ENCODE data around the gene MALRD1. TPM values are rescaled to one million over a fixed set of nuclear protein-coding genes. Genes with fewer than 3 reads are reported as not detected.

Gene MALRD1
- total RNA-seq, 2 experiments from 2014 or later = 0.36 to 0.56 TPM

DNA sequence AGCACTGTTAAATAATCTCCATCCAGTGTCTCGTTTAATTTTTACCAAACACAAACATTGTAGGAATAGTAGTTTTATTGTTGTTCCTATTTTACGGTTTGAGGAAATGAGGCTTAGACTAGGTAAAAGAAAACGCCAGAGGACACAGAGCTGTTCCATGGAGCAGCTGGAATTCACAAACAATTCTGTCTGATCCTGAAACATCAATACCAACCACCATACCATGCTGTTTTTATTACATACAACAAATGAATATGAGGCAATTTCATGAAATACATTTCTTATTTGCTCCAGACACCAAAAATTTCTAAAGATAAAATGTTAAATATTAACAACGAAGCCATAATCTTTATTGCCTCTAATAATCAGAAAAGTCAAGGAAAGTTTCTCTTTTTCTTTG, 9.4 kb downstream of the MALRD1 start:
- Mint-ChIP-seq H3K4me3 (no peak overlapping the region), H3K27me3 (no peaks in the 10 kb centered on the region), H3K36me3 (no peaks in the 10 kb centered on the region), H3K9me3 (peaks cover 12% of the 10 kb centered on the region), H3K4me1 (no peaks in the 10 kb centered on the region), H3K27ac (no peak overlapping the region)
- no peak for DNase-seq

DNA sequence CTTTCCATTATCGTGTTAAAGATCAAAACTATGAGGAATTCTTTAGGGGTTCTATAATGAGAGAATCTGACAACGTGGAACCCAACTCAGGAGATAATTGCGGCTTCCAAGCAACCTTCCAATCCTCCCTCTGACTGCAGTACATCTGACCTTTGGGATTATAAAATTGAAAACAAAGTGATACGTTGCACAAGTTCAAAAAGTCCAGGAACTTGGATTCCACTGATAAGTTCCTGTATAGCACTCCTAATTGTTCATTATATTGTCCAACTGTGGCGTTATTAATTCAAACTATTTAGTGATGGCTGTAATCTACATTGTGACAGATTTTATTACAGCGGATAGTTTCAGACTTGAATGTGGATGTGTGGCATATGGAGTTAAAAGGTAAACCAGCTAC, 15.4 kb downstream of the MALRD1 start:
- no peak overlapping the region for H3K4me3 Mint-ChIP-seq
- H3K27me3 Mint-ChIP-seq = no peaks in the 10 kb centered on the region
- H3K4me1 Mint-ChIP-seq = no peaks in the 10 kb centered on the region
- peaks cover 14% of the 10 kb centered on the region for H3K9me3 Mint-ChIP-seq
- no peak for DNase-seq
- no peaks in the 10 kb centered on the region for H3K36me3 Mint-ChIP-seq
- H3K27ac Mint-ChIP-seq = no peak overlapping the region

DNA sequence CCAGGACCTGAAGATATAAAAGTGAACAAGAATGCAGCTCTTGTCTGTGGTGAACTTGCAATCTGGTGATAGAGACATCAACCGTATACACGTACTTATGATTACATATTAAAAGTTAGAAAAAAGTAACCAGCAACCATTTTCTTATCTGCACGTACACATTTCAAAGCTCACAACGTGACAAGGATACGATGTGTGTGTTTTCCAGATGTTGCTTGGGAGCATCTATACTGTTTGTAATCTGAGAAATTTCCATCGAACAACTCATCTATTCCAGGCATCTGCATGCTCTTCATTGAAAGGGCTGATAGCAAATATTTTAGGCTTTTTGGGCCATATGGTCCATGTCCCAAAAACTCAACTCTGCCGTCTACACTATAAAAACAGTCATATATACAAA, 23.3 kb downstream of the MALRD1 start:
- Mint-ChIP-seq H3K4me1 (no peaks in the 10 kb centered on the region), H3K9me3 (peaks cover 2% of the 10 kb centered on the region), H3K27me3 (no peaks in the 10 kb centered on the region), H3K36me3 (no peaks in the 10 kb centered on the region), H3K27ac (no peak overlapping the region), H3K4me3 (no peak overlapping the region)
- DNase-seq = no peak

DNA sequence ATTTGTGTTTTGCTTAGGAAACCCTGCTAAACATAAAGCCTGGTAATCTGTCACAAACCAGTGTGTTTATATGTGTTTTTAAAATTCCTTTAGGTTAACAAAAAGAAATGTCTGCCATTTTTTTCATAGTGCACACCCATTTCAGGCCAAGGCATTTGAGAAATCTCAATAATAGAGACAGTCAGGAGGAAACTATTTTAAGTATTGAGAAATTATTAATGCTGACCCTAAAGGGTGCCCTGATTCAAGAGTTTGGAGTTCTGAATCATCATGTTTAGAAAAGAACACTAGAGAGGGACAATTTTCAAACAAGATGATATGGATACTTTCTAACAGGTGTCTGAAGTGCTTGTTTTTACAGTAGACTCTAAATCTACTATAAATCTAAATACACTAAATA, 28.7 kb downstream of the MALRD1 start:
- DNase-seq = no peak
- Mint-ChIP-seq H3K27ac (no peak overlapping the region), H3K36me3 (no peaks in the 10 kb centered on the region), H3K4me3 (no peak overlapping the region), H3K4me1 (no peaks in the 10 kb centered on the region), H3K27me3 (no peaks in the 10 kb centered on the region), H3K9me3 (peaks cover 2% of the 10 kb centered on the region)

DNA sequence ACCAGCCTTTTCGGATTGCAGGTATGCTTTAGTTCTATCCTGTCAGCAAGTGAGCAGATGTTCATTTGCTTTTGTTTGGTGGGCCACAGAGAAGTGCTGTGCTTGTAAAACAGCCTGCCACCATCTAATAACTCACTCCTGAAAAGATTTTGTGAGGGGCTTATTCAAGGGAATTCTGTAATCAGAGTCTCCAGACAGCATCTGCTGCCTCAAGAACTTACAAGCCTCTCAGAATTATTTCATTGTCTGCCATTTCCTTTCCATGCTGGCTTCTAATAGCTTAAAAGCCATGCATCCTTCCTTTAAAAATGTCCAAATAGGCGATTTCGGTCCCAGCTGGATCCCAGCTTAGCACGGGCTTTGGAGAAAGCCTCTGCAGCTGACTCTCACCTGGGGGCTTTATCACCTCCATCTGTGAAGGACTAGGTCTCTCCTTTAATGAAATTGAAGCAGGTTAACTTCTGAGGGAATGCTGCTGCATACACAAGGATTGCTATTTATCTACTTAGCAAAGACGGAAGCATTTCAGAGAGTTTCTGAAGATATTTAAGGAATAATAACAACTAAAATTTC, 48.0 kb downstream of the MALRD1 start:
- DNase-seq = no peak
- no peak overlapping the region for H3K27ac Mint-ChIP-seq
- no peaks in the 10 kb centered on the region for H3K4me1 Mint-ChIP-seq
- no peaks in the 10 kb centered on the region for H3K27me3 Mint-ChIP-seq
- no peak overlapping the region for H3K4me3 Mint-ChIP-seq
- no peaks in the 10 kb centered on the region for H3K9me3 Mint-ChIP-seq
- H3K36me3 Mint-ChIP-seq = no peaks in the 10 kb centered on the region

DNA sequence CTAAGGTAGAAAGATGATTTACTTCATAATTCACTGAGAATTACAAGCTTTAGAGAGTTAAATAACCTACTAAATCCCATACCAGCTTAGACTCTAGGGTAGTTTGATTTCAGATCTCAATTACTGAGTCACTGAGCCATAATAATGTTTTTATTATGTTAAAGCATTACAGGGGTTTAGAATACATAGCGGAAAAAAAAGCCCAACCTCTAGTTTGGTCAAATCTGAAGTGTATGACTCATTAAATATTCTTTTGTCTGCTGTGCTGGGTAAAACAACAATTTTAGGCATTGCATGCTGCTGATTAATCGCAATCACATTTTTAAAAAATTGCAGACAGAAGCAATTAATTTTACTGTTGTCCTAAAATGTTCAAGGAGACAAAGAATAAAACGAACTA, 48.5 kb downstream of the MALRD1 start:
- H3K4me1 Mint-ChIP-seq = no peaks in the 10 kb centered on the region
- H3K27ac Mint-ChIP-seq = no peak overlapping the region
- no peaks in the 10 kb centered on the region for H3K27me3 Mint-ChIP-seq
- H3K4me3 Mint-ChIP-seq = no peak overlapping the region
- H3K9me3 Mint-ChIP-seq = no peaks in the 10 kb centered on the region
- no peaks in the 10 kb centered on the region for H3K36me3 Mint-ChIP-seq
- DNase-seq = no peak

DNA sequence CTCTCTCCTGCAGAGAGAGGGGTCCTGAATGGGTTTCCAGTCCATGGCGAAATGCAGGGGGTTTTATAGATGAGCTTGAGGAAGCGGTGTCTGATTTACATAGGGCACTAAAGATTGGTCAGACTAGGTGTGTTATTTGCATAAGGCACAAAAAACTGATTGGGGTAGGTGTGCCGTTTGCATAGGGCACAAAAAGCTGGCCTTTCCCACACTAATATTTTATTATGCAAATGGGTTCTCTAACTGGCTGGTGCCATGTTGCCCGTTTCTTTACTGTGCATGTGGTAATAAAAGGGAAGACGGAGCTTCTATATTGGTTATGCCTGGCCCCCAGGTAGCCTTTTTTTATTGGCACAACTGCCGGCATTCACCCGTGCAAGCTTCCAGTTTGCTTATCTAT, 50.2 kb downstream of the MALRD1 start:
- DNase-seq = no peak
- no peaks in the 10 kb centered on the region for H3K36me3 Mint-ChIP-seq
- no peaks in the 10 kb centered on the region for H3K4me1 Mint-ChIP-seq
- no peaks in the 10 kb centered on the region for H3K27me3 Mint-ChIP-seq
- peaks cover under 1% of the 10 kb centered on the region for H3K9me3 Mint-ChIP-seq
- H3K4me3 Mint-ChIP-seq = no peak overlapping the region
- no peak overlapping the region for H3K27ac Mint-ChIP-seq

DNA sequence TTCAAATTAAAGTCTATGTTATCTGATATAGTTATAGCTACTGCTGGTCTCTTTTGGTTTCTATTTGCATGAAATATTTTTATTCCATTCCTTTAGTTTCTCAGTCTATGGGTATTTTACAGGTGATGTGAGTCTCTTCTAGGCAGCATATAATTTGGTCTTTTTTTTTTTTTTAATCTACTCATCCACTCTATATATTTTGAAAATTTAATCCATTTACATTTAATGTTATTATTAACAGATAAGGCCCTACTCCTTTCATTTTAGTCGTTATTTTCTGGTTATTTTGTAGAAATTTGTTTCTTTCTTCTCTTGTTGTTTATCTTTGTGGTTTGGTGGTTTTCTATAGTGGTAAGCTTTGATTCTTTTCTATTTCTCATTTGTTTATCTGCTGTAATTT, 58.8 kb downstream of the MALRD1 start:
- Mint-ChIP-seq H3K36me3 (no peaks in the 10 kb centered on the region), H3K27me3 (no peaks in the 10 kb centered on the region), H3K27ac (no peak overlapping the region), H3K9me3 (peaks cover 25% of the 10 kb centered on the region), H3K4me1 (no peaks in the 10 kb centered on the region), H3K4me3 (no peak overlapping the region)
- no peak for DNase-seq

DNA sequence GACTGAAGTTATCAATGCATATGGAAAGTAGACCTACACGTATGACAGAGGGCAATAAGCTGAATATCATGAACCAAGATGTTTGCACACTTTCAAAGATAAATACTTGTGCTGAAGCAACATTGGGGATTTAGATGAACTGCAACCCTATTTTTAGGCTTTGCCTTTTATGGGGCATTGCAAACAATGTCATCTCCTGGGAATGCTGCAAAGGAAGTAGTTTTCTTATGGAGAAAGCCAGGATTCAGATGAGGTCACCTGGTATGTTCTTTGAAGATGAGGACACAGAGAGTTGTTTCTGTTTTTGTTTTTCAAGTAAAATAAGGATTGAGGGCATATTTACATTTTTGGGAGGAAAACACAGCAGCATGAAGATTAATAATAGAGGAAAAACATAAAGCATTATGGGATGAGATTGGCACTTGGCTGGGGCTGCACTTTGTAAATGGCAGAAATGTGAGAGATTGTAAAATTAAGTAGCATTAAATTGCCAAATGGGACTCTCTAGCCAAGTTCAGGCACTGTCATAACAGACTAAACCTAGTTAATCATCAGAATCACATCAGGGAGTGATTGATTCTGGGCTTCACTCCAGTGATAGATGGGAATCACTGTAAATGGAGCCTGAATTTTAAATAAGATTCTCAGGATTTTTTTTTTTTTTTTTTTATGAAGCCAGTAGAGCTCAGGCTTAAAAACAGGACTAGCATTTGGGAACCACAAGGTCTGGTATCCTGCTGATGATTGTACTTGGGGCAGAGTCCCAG, 63.1 kb downstream of the MALRD1 start:
- no peak for DNase-seq
- no peaks in the 10 kb centered on the region for H3K36me3 Mint-ChIP-seq
- H3K27me3 Mint-ChIP-seq = no peaks in the 10 kb centered on the region
- H3K4me1 Mint-ChIP-seq = no peaks in the 10 kb centered on the region
- H3K27ac Mint-ChIP-seq = no peak overlapping the region
- no peak overlapping the region for H3K4me3 Mint-ChIP-seq
- H3K9me3 Mint-ChIP-seq = peaks cover 15% of the 10 kb centered on the region

DNA sequence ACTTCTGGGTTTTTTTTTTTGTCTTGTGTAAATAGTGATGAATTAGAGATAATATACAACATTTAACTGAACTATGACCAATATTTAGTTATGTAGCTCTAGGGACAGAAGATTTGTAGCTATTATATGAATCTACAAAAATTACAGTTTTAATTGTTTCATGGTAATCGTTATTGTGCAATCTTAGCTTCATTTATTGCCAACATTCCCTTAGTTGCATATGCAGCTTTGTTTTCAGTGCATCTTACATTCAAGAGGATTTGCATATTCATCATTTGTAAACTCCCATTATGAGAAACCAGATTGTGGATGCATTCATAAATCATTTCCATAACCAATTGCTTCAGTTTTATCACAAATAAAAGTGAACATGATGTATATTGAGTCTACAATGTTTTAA, 68.8 kb downstream of the MALRD1 start:
- Mint-ChIP-seq H3K27me3 (no peaks in the 10 kb centered on the region), H3K4me1 (no peaks in the 10 kb centered on the region), H3K36me3 (no peaks in the 10 kb centered on the region), H3K27ac (no peak overlapping the region), H3K9me3 (peaks cover 9% of the 10 kb centered on the region), H3K4me3 (no peak overlapping the region)
- DNase-seq = no peak

DNA sequence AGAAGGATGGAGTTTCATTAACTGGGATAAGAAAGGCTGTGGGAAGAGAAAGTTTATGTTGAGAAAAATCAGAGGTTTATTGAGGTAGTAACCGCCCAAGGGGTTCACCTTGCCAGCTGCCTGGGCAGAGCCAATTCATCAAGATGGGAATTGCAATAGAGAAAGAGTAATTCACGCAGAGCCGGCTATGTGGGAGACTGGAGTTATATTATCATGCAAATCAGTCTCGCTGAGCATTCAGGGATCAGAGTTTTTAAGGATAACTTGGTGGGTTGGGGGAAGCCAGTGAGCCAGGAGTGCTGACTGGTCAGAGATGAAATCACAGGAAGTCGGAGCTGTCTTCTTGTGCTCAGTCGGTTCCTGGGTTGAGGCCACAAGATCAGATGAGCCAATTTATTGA, 70.6 kb downstream of the MALRD1 start:
- no peak overlapping the region for H3K27ac Mint-ChIP-seq
- DNase-seq = no peak
- no peaks in the 10 kb centered on the region for H3K27me3 Mint-ChIP-seq
- H3K9me3 Mint-ChIP-seq = peaks cover 7% of the 10 kb centered on the region
- no peak overlapping the region for H3K4me3 Mint-ChIP-seq
- H3K4me1 Mint-ChIP-seq = no peaks in the 10 kb centered on the region
- H3K36me3 Mint-ChIP-seq = no peaks in the 10 kb centered on the region

DNA sequence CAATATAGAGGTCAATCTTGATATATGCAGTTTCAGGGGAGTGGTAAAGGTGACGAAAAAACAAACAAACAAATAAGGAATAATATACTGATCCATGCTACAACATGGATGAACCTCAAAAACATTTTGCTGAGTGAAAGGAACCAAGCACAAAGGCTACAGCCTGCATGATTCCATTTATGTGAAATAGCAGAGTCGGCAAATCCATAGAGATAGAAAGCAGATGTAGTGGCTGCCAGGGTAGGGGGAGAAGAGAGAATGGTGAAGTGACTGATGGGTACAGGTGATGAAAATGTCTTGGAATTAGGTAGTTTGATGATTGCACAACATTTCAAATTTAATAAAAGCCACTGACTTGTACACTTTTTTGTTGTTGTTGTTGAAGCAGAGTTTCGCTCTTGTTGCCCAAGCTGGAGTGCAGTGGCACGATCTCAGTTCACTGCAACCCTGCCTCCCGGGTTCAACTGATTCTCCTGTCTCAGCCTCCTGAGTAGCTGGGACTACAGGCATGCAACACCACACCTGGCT, 71.8 kb downstream of the MALRD1 start:
- Mint-ChIP-seq H3K27me3 (no peaks in the 10 kb centered on the region), H3K4me3 (no peak overlapping the region), H3K27ac (no peak overlapping the region), H3K4me1 (no peaks in the 10 kb centered on the region), H3K9me3 (peaks cover 10% of the 10 kb centered on the region), H3K36me3 (no peaks in the 10 kb centered on the region)
- DNase-seq = no peak

DNA sequence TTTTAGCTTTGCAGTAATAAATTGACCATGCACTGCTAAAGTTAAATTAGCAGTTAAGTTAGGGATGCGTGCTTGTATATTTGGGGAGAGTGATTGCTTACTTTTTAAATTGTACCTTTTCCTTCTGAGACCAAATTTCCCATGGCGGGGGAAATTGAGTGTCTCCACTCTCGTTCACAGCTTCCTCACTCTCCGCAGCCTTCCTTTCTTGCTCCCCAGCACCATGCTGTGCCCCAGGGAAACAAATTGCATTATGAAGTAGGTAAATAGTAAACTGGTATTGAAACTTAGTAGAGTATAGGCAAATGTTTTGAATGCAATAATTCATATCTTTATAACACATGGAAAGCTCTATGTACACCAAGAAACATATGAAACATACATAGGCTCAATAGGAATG, 85.4 kb downstream of the MALRD1 start:
- Mint-ChIP-seq H3K4me3 (no peak overlapping the region), H3K27me3 (no peaks in the 10 kb centered on the region), H3K4me1 (no peaks in the 10 kb centered on the region), H3K36me3 (no peaks in the 10 kb centered on the region), H3K27ac (no peak overlapping the region), H3K9me3 (no peaks in the 10 kb centered on the region)
- DNase-seq = no peak

DNA sequence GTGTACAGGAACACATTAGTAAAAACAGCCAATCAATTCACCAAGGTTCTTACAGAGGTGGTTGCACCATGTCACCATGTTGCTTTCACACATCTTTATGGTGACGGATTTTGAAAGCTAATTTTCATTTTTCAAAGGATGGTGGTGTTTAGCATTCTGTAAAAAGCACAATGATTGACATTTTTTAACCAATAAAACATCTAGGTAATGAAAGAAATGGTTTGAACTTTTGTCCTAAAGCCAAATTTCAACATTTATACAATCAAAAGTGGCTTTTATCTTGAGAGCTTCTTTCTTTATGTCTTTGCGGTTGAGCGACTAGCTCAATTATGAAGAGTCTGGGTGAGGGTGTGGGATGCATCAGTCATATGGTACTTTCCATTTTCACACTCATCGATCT, 94.4 kb downstream of the MALRD1 start:
- Mint-ChIP-seq H3K4me1 (no peaks in the 10 kb centered on the region), H3K36me3 (no peaks in the 10 kb centered on the region), H3K4me3 (no peak overlapping the region), H3K27ac (no peak overlapping the region), H3K27me3 (no peaks in the 10 kb centered on the region), H3K9me3 (peaks cover 3% of the 10 kb centered on the region)
- DNase-seq = no peak

DNA sequence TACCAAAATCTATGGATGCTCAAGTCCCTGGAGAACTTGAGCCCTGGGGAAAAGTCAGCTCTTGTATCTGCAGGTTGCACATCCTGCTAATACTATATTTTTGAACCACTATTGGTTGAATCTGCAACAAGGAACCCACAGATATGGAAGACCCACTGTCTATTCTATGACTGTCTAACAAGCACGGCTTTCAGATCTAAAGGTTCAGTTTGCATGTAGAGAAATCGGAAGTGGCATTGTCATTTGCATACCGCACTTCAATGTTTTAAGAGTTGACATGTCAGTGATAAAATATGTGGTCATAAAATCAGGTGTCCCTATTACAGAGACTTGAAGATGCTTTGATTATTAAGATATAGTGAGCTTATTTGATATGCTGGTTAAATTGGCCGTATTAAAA, 95.6 kb downstream of the MALRD1 start:
- no peak for DNase-seq
- Mint-ChIP-seq H3K4me3 (no peak overlapping the region), H3K36me3 (no peaks in the 10 kb centered on the region), H3K4me1 (no peaks in the 10 kb centered on the region), H3K9me3 (peaks cover 3% of the 10 kb centered on the region), H3K27ac (no peak overlapping the region), H3K27me3 (no peaks in the 10 kb centered on the region)

DNA sequence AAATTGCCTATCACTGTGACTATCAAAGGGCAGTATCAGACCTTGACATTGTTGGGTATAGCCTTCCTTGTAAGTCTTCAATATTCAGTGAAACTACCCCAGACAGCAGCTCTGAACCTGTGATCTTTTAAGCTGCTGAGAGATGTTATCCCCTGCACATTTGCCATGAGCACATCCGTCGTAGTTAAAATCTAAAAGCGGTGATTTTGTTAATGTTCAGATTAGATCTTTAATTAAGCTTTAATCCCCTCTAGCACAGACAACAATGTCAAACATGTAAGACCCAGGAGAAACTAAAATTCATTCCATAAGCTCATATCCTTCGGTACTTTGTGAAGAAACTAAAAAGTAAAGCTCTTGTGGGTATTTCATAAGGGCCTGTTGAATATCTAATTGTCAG, 105.8 kb downstream of the MALRD1 start:
- DNase-seq = no peak
- H3K27me3 Mint-ChIP-seq = no peaks in the 10 kb centered on the region
- no peaks in the 10 kb centered on the region for H3K4me1 Mint-ChIP-seq
- H3K4me3 Mint-ChIP-seq = no peak overlapping the region
- no peak overlapping the region for H3K27ac Mint-ChIP-seq
- H3K36me3 Mint-ChIP-seq = no peaks in the 10 kb centered on the region
- peaks cover 1% of the 10 kb centered on the region for H3K9me3 Mint-ChIP-seq

All from activated naive CD8-positive, alpha-beta T cell treated with anti-CD3 and anti-CD28 coated beads for 36 hours (primary cell).